ENCODE data around the gene TYW1.
"Not testable (repeated sequence)": the region's sequence is repeated elsewhere in the genome, so short reads cannot be mapped to it uniquely, and the experiment has no call there.

The TYW1 gene

GRCh38 chr7:67056683-67057082 is 60.0 kb downstream of the TYW1 start:
- DNase-seq (ENCODE audit: insufficient read length, low spot score) (no peak), FAIRE-seq (no peak)
- TF ChIP-seq POLR2A (IDR thresholded peaks at IDR 0.05; ENCODE audit: low read depth, low read length) = no peak

GRCh38 chr7:67061321-67061720 is 64.7 kb downstream of the TYW1 start:
- FAIRE-seq = not testable (repeated sequence)

GRCh38 chr7:67062802-67063201 is 66.2 kb downstream of the TYW1 start:
- not testable (repeated sequence) for DNase-seq (ENCODE audit: insufficient read length, low spot score)
- peak; percentile 45 for FAIRE-seq

More at GRCh38 chr7:67061321-67061720, 64.7 kb downstream of the TYW1 start:
- DNase-seq (ENCODE audit: insufficient read length, low spot score) = not testable (repeated sequence)

- not testable (repeated sequence) for DNase-seq (ENCODE audit: insufficient read length, low spot score); FAIRE-seq
These were observed 70.5 kb downstream of the TYW1 start for GRCh38 chr7:67066950-67067622.

GRCh38 chr7:67076120-67076519 is 79.5 kb downstream of the TYW1 start:
- not testable (repeated sequence) for FAIRE-seq; DNase-seq (ENCODE audit: insufficient read length, low spot score)

GRCh38 chr7:67082880-67083279 is 86.2 kb downstream of the TYW1 start:
- not testable (repeated sequence) for FAIRE-seq; DNase-seq (ENCODE audit: insufficient read length, low spot score)

- not testable (repeated sequence) for FAIRE-seq; DNase-seq (ENCODE audit: insufficient read length, low spot score)
These were observed 92.6 kb downstream of the TYW1 start for GRCh38 chr7:67089261-67089660.

- not testable (repeated sequence) for DNase-seq (ENCODE audit: insufficient read length, low spot score); FAIRE-seq
These were observed 94.4 kb downstream of the TYW1 start for GRCh38 chr7:67091053-67091452.

GRCh38 chr7:67098031-67098430 is 101.4 kb downstream of the TYW1 start:
- FAIRE-seq; DNase-seq (ENCODE audit: insufficient read length, low spot score): not testable (repeated sequence)

GRCh38 chr7:67099406-67099805 is 102.8 kb downstream of the TYW1 start:
- DNase-seq (ENCODE audit: insufficient read length, low spot score); FAIRE-seq: not testable (repeated sequence)

GRCh38 chr7:67100038-67100437 is 103.4 kb downstream of the TYW1 start:
- FAIRE-seq = not testable (repeated sequence)

GRCh38 chr7:67100956-67101361 is 104.3 kb downstream of the TYW1 start:
- DNase-seq (ENCODE audit: insufficient read length, low spot score) (no peak), FAIRE-seq (no peak)

More at GRCh38 chr7:67100038-67100437, 103.4 kb downstream of the TYW1 start:
- not testable (repeated sequence) for DNase-seq (ENCODE audit: insufficient read length, low spot score)

GRCh38 chr7:67104937-67105336 is 108.3 kb downstream of the TYW1 start:
- FAIRE-seq; DNase-seq (ENCODE audit: insufficient read length, low spot score): not testable (repeated sequence)

More at GRCh38 chr7:67100956-67101361, 104.3 kb downstream of the TYW1 start:
- TF ChIP-seq POLR2A (IDR thresholded peaks at IDR 0.05; ENCODE audit: low read depth, low read length) = no peak

GRCh38 chr7:67105377-67105776 is 108.7 kb downstream of the TYW1 start:
- FAIRE-seq = no peak
- TF ChIP-seq POLR2A (IDR thresholded peaks at IDR 0.05; ENCODE audit: low read depth, low read length) = no peak
- DNase-seq (ENCODE audit: insufficient read length, low spot score) = no peak

- DNase-seq (ENCODE audit: insufficient read length, low spot score); FAIRE-seq: not testable (repeated sequence)
These were observed 109.6 kb downstream of the TYW1 start for GRCh38 chr7:67106255-67106654.

- not testable (repeated sequence) for DNase-seq (ENCODE audit: insufficient read length, low spot score); FAIRE-seq
These were observed 114.7 kb downstream of the TYW1 start for GRCh38 chr7:67111342-67111741.

- FAIRE-seq; DNase-seq (ENCODE audit: insufficient read length, low spot score): not testable (repeated sequence)
These were observed 118.0 kb downstream of the TYW1 start for GRCh38 chr7:67114483-67115246.

GRCh38 chr7:67120491-67120890 is 123.9 kb downstream of the TYW1 start:
- FAIRE-seq; DNase-seq (ENCODE audit: insufficient read length, low spot score): not testable (repeated sequence)

GRCh38 chr7:67128257-67128656 is 131.6 kb downstream of the TYW1 start:
- DNase-seq (ENCODE audit: insufficient read length, low spot score); FAIRE-seq: not testable (repeated sequence)

- not testable (repeated sequence) for FAIRE-seq; DNase-seq (ENCODE audit: insufficient read length, low spot score)
These were observed 134.1 kb downstream of the TYW1 start for GRCh38 chr7:67130766-67131165.

- FAIRE-seq; DNase-seq (ENCODE audit: insufficient read length, low spot score): not testable (repeated sequence)
These were observed 138.3 kb downstream of the TYW1 start for GRCh38 chr7:67134912-67135311.

All from H54 (cell line).